HUDEP-2 (cell line): ENCODE results near the gene KDM3B.
"Not testable (repeated sequence)": the region's sequence is repeated elsewhere in the genome, so short reads cannot be mapped to it uniquely, and the experiment has no call there.

ENCODE experiments used
- DNase-seq, 76 experiments: peaks; one replicate each; lab custom pipeline; 2025; ENCODE audit not compliant: unreplicated experiment in 76 of 76; lab: John Stamatoyannopoulos, UW

The KDM3B gene

DNA sequence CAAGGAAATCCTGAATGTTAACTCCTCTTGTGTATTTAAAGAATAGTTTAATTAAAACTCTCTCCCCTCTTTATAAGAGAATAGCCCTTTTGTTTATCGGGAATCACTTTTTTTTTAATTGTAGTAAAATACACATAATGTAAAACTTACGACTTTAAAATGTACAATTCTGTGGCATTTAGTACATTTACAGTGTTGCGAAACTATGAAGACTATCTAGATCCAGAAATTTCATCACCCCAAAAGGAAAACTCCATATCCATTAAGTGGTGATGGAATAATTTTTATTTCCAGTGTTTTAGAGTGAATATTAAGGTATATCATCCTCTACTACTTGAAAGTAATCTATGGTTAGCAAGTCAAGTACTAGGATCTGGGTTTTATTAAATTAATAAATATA, 36.8 kb downstream of the KDM3B start:
- DNase-seq, result no peak

DNA sequence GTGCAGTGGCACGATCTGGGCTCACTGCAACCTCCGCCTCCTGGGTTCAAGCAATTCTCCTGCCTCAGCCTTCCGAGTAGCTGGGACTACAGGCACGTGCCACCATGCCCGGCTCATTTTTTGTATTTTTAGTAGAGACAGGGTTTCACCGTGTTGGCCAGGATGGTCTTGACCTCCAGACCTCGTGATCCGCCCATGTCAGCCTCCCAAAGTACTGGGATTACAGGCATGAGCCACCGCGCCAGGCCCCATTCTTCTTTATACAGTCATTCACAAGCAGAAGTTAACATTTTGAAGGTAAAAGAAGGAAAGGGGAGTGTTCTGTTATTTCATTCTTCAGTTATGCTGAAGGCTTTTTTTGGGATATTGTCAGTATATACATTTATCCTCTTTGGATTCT, 37.4 kb downstream of the KDM3B start:
- not testable (repeated sequence) for DNase-seq

DNA sequence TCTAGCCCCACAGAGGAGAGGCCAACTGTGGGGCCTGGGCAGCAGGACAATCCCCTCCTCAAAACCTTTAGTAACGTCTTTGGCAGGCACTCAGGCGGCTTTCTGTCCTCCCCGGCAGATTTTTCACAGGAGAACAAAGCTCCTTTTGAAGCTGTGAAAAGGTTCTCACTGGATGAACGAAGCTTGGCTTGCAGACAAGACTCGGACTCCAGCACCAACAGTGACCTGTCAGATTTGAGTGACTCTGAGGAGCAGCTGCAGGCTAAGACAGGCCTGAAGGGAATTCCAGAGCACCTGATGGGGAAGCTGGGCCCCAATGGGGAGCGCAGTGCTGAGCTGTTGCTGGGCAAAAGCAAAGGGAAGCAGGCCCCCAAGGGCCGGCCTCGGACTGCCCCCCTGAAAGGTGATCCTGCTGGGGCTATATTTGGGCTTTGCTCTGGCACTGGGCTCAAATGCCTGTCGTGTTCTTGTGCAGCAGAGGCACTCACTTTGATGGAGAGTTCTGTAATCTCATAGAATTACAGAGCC, 39.4 kb downstream of the KDM3B start:
- no peak for DNase-seq

DNA sequence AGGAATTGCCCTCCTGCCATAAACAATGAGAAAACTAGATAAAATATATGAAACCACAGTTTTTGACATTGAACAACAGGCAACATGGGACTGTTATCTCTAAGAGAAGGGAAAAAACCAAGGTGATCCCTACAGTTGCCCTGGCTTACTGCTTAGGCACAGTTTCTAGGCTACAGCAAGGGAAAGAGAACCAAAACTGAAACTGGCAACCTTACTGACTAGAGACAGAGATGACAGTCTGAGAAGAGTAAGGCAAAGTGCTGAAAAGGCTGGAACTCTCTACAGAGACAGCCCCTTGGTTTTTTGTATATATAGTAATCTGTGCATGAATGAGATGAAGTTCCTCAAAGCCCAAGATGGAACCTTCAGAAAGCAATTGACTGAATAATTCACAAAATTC, 50.2 kb downstream of the KDM3B start:
- no peak for DNase-seq

DNA sequence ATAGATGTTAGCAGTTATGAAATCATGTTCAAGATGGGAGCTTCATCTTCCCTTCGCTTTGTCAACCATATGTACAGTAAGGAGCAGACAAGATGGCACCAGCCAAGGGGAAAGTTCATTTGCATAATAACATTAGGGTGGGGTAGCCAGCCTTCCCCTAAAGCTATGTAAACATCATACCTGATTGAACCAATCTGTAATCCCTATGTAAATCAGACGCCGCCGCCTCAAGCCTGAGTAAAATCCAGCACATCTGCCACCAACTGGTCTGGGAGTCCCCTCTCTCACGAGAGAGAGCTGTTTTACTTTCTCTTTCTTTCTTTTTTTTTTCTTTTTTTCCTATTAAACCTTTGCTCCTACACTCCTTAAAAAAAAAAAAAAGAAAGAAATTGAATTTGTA, 55.5 kb downstream of the KDM3B start:
- DNase-seq, result no peak

DNA sequence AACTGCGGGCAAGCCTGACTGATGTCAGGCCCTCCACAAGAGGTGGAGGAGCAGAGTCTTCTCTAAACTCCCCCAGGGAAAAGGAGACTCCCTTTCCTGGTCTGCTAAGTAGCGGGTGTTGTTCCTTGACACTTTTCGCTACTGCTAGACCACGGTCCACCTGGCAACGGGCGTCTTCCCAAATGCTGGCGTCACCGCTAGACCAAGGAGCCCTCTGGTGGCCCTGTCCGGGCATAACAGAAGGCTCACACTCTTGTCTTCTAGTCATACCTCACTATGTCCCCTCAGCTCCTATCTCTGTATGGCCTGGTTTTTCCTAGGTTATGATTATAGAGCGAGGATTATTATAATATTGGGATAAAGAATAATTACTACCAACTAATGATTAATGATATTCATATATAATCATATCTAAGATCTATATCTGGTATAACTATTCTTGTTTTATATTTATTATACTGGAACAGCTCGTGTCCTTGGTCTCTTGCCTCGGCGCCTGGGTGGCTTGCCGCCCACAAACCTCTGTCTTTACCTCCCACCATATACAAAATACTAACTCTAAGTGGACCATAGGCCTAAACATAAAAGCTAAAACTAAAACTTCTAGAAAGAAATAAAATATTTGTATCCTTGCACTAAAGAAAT, 58.6 kb downstream of the KDM3B start:
- DNase-seq, result peak in 60 of 76 experiments; percentile 2 to 69 (median 32)

DNA sequence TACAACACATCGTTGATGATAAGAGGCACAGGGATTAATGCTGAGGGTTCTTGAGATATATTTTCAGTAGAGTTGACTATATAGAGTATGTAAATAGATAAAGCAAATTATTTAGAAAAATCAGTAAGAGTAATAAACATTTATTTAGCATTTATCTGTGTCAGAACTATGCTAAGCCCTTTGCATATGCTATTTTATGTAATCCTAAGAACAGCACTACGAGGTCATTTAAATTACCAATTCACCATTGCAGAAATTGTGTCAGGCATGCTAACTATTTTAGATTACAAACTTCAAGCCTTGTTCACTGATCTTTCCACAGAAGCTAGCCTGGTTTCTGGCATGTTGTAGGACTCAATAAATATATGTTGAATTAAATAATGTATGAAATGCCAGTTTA, 66.0 kb downstream of the KDM3B start:
- DNase-seq, result no peak

DNA sequence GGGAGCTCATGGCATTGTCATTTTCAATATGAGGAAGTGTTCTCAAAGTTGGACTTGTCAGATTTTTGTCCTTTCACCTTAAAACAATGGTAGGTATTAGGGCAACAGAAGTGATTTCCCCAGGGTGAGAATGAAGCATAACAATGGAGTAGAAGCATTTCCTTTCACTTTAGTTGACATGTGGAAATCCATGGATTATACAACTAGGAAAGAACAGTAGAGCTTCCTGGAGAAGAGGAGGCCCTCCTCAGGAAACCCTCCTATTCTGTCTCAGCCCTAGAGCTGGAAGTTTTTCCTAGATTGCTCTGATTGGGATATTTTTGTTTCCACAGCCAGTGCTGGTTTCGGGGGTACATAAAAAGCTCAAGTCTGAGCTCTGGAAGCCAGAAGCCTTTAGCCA, 72.6 kb downstream of the KDM3B start:
- no peak for DNase-seq

DNA sequence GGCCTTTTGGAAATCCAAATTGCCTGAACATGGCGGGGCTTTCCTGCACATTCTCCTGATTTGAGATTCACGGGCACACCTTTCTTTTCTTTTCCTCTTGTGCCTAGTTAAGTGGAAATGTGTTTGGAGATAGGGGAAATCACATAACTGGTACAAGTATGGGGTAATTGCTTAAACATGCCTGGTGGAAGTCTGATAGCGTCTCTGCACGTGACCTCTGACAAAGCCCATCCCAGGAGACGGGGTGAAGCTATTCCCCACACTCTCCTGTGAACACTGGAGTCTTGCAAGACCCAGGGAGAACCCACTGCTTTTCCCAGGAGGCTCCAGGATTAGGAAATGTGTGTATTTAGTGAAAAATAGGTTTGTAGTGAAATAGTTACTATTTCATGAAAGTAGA, 83.5 kb downstream of the KDM3B start:
- no peak for DNase-seq

DNA sequence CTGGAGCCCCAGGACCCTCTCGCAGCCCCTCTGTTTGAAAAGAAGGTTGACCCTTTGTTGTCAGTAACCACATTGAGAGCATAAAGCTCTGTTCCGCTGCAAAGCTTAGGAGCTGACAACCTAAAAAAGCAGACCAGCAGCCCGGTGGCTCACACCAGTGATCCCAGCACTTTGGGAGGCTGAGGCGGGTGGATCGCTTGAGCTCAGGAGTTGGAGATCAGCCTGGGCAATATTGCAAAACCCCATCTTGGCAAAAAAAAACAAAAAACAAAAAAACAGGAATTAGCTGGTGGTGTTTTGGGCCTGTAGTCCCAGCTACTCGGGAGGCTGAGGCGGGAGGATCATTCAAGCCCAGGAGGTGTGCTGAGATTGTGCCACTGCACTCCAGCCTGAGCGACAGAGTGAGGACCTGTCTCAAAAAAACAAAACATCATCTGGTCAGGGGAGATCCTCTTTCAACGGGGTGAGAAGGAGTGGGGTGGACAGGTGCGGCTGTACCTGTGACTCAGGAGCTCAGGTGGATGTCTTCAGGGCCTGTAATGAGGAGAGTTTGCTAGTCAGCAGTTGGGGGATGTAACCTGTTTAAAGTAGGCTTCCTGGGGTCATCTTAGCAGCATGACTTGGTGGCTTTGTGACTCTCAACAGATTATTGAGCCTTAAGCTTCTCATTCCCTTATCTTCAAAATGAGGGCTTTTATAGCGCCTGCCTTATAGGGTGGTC, 85.7 kb downstream of the KDM3B start:
- DNase-seq, result no peak

DNA sequence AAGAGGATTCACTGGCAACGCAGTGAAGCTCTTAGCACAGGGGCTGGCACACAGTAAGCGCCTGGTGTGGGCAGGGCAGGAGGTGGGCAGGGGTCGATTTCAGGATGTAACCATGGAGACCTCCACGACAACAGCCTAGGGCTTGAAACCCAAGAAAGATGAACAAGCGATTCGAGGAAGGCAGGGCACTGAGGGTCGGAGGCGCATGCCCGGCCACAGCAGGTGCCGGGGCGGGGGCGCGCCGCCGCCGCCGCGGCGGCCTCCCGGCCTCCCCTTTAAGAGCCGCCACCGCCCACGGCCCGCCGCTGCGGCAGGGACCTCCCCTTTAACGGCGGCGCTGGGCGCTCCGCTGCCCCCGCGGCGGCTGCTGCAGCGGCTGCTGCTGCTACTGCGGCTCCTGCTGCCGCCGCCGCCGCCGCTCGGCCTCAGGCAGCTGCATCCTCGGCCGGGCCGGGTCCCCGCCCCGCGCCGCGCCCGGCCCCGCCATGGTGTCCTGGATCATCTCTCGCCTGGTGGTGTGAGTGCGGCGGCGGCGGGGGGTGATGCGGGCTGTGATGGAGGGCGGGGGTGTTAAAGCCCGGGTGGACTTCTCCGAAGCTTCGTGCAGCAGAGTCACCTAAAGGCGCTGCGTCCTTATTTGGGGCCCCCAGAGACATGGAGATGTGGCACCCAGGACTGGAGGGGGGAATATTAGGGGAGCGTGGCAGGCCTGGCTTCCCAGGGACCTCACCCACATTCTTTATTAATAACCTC, 86.4 kb downstream of the KDM3B start, which contains the start of gene REEP2:
Gene REEP2, plus strand, starts transcription at position 334 of the 753 bp plus-strand sequence. Its CDS starts 152 bp downstream, at position 486.
- DNase-seq, result peak in 20 of 76 experiments; percentile 6 to 42 (median 26)

DNA sequence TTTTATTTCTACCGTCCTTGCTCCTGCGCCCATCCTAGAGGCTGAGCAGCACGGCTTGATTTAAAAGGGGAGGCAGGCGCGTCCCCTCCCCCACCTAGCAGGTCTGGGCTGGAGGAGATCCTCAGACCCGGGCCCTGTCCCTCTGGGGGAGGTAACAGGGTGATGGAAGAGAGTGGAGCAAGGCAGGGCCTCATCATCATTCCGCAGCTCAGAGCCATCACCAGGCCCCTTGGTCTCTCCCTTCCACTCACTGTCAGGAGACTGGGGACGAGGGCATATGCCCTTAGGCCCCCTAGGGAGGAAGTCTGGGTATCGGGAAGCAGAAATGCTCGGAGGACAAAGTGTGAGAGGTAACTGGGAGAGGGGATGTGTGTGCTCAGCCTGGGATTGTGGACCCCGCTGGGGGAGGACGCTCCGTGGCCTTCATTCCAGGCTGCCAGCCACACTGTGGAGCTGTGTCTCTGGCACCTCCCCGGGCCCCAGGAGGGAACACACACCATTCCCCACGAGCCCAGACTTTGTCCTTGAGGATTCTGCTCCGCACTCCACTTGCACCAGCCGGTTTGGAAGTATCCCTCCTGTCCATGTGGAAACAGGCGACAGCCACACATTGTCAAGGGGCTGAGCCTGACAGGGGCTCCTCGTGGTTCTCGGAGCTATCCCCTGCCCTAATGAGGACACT, 87.1 kb downstream of the KDM3B start:
- DNase-seq, result no peak

DNA sequence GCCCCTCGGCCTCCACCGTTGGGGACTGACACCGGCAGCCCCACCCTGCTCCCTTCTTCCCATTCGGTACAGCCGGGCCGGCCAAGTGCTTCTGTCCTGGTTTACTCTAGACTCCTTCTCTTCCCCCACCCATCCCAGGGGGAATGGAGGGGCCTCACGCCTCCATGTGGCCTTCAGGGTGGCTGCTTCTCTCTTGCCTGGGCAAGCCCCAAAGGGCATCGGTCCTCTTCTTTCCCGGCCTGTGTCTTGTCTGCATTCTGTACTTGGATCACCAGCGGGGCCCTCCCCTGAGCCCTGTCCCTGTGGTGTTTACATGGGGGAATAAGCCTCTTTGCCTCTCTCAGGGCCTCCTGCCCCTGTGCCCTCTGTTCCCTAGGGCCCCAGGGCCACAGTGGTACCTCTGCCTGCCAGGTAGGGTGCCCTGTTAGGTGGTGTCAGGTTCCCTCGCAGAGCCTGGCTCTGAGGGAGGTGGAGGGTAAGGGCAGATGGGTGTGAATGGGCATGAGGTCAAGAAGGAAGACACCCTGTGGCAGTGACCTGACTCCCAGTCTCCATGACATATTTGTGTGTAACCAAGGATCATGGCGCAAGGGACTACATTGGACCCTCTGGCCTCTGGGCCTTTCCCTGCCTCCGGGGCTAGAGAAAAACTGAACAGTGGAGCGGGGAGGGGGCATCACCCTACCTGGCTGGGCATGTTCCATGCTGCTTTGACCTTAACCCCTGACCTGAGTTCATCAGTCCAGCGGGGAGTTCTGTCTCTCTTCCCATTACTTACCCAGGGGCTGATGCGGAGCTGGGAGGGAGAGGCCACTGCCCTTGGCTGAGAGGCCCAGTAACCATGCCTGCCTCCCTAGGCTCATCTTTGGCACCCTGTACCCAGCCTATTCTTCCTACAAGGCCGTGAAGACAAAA, 87.9 kb downstream of the KDM3B start:
- DNase-seq, result no peak

DNA sequence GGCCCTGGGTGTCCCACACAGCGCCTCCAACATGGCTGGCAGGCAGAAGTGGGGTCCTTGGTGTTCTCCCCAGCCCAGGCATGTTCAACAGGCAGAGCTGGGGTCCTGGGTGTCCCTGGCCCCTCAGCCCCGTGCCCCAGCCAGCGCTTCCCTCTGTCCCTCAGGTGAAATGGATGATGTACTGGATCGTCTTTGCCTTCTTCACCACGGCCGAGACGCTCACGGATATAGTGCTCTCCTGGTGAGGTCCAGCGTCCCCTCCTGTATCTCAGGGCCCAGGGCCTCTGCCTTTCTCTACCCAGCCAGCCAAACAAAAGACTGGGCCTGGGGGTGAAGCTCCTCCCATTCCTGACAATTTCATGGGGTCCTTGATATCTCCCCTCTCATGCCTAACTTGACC, 88.7 kb downstream of the KDM3B start:
- DNase-seq, result no peak

DNA sequence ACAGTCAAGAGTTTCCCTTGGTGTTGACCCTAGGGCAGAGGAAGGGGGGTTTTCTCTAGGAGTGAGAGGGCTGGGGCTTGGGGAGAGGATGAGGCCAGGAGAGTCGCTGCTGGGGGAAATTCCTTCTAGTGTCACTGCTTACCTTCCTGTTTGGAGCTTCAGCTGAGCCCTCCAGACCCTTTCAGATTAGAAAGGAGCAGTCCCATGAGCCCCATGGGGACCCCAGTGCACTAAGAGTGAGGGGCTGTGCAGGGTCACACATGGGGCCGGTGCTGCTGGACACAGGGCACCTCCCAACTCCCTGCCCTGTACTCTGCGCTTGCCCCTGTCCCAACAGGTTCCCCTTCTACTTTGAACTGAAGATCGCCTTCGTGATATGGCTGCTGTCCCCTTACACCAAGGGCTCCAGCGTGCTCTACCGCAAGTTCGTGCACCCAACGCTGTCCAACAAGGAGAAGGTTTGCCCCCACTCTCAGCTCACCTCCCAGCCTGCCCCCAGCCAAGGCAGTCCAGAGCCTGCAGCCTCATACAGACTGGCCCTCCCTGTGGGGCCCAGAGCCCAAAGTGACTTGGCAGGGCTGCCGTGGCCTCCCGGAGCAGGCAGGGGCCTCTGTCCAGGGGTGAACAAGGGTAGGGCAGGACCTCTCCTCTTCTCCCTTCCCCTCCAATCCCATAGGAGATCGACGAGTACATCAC, 91.7 kb downstream of the KDM3B start:
- DNase-seq, result no peak

DNA sequence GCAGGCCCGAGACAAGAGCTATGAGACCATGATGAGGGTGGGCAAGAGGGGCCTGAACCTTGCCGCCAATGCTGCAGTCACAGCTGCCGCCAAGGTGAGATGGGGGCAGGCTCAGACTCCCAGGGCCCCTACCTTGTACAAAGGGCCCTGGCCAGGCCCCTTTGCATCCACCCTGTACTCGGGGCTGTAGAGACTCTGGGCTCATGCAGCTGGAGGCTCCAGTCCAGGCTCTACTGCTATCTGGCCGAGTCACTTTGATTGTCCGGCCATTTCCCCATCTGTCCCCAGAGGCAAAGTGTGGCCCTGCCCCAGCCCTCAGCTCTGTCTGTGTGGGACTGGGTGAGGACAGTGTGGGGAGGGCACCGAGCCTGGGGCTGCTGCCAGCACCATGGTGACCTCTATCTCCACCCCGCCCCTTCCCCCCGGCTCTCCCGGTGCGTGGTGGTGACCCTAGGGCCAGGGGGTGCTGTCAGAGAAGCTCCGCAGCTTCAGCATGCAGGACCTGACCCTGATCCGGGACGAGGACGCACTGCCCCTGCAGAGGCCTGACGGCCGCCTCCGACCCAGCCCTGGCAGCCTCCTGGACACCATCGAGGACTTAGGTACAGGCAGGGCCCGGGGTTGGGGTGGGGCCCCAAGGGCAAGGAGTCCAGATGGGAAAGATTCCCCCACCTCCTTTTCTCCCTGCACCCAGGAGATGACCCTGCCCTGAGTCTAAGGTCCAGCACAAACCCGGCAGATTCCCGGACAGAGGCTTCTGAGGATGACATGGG, 92.5 kb downstream of the KDM3B start:
- DNase-seq, result no peak

DNA sequence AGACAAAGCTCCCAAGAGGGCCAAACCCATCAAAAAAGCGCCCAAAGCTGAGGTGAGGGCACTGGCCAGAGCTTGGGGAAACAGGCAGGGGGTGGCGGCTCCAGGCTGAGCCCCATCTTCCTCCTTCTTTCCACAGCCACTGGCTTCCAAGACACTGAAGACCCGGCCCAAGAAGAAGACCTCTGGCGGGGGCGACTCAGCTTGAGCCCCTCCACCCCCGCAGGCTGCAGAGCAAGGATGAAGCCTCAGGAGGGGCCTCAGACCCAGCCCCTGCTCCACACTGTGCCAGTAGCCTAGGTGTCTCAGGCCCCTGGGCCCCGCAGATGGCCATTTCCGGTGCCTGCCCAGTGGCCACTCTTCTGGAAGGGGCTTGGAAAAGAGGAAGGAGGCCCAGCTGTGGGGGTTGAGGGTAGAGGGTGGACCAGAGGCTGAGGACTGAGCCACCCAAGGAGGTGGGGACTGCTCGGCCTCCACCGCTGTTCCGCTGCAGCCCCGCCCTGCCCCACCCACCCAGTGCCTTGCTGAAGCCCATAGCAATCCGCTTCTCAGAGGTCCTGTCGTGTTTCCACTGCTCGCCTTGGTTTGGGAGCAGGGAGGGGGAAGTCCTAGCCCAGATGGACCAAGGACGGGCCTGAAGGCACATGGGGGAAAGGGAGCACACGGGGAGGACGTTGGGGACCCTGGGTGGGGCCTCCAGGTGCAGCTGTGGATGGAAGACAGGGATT, 93.2 kb downstream of the KDM3B start:
- DNase-seq, result peak in 3 of 76 experiments; percentile 19 to 25 (median 19)

DNA sequence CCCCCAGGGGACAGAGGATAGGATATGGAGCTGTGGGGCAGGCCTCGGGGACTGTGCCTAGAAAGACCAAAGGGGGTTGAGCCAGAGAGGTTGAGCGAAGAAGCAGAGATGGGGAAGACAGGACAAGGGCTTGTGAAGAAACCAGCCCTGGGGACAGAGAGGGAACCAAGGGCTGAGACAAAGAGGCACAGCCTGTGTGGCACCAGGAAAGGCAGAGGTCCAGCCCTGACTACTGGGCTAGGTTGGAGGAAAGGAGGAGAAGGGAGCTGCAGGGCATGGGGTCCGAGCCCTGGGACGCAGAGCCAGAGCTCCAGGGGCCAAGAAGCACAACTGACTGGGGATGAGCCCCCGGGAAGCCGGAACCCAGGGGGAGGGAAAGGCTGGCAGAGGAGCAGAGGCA, 95.6 kb downstream of the KDM3B start:
- DNase-seq, result no peak
